ENCODE results near the gene ZC3H4. TPM values are rescaled to one million over a fixed set of nuclear protein-coding genes. Genes with fewer than 3 reads are reported as not detected.

Gene ZC3H4
- total and polyA plus RNA-seq, 2 of the 8 experiments (the other 6 are each of a cell fraction or from before 2014, with no cell fraction given): 6.6 to 92.0 TPM

- TF ChIP-seq, protein P1, sequence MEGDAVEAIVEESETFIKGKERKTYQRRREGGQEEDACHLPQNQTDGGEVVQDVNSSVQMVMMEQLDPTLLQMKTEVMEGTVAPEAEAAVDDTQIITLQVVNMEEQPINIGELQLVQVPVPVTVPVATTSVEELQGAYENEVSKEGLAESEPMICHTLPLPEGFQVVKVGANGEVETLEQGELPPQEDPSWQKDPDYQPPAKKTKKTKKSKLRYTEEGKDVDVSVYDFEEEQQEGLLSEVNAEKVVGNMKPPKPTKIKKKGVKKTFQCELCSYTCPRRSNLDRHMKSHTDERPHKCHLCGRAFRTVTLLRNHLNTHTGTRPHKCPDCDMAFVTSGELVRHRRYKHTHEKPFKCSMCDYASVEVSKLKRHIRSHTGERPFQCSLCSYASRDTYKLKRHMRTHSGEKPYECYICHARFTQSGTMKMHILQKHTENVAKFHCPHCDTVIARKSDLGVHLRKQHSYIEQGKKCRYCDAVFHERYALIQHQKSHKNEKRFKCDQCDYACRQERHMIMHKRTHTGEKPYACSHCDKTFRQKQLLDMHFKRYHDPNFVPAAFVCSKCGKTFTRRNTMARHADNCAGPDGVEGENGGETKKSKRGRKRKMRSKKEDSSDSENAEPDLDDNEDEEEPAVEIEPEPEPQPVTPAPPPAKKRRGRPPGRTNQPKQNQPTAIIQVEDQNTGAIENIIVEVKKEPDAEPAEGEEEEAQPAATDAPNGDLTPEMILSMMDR (IDR thresholded peaks at IDR 0.05; ENCODE audit: control extremely low read depth in 1 of 3, insufficient read depth in 1 of 3, low read depth in 1 of 3, low read length in 3 of 3): no peak
- TF ChIP-seq RXRA (IDR thresholded peaks at IDR 0.05; ENCODE audit: insufficient read depth, low read depth, low read length): no peak
- no peak for TF ChIP-seq BACH1 (IDR thresholded peaks at IDR 0.05; ENCODE audit: low read length)
- no peak for TF ChIP-seq GABPA (IDR thresholded peaks at IDR 0.05; ENCODE audit: borderline replicate concordance, insufficient read depth, low read length)
These were observed 85.9 kb downstream of the ZC3H4 start (continued) for GRCh38 chr19:47027586-47028088.
